Neutrophil (primary cell): ENCODE measurements around the gene DNTTIP2.

ENCODE experiments used
- H3K27ac ChIP-seq: fragments of 200-600 bp; sonication (generic); 2 replicates; pipeline ENCODE4 v1.5.1; 2016; ENCODE audit warnings: mild to moderate bottlenecking, moderate library complexity
- H3K27me3 ChIP-seq: fragments of 200-600 bp; sonication (generic); 2 replicates; pipeline ENCODE4 v1.6.0; 2016; ENCODE audit warnings: mild to moderate bottlenecking
- H3K36me3 ChIP-seq: fragments of 200-600 bp; sonication (generic); 2 replicates; pipeline ENCODE4 v1.5.1; 2017
- H3K4me1 ChIP-seq, 2 experiments: fragments of 200-600 bp in 1 of 2; sonication (generic) in 1 of 2; 1 replicate in 1 of 2; 2 replicates in 1 of 2; pipeline versions ENCODE4 v1.5.1 to v1.6.1; 2013 to 2016; ENCODE audit warnings: low read depth in 1 of 2, low read length in 1 of 2, mild to moderate bottlenecking in 1 of 2, moderate library complexity in 1 of 2; ENCODE audit not compliant: control insufficient read depth in 1 of 2, insufficient read depth in 1 of 2
- H3K4me3 ChIP-seq, 2 experiments: fragments of 200-600 bp in 1 of 2; sonication (generic) in 1 of 2; 1 replicate in 1 of 2; 2 replicates in 1 of 2; pipeline ENCODE4 v1.5.1; 2013 to 2016; ENCODE audit warnings: low read depth in 1 of 2, low read length in 1 of 2, mild to moderate bottlenecking in 1 of 2, moderate library complexity in 1 of 2
- H3K9me3 ChIP-seq: fragments of 200-600 bp; sonication (generic); 2 replicates; pipeline ENCODE4 v1.5.1; 2016
- CTCF ChIP-seq: fragments of 200-600 bp; sonication (generic); IDR thresholded peaks from 2 replicates; pipeline ENCODE4 v1.5.1; 2016; ENCODE audit warnings: antibody characterized with exemption

DNTTIP2 gene

GRCh38 chr1:93827128-93827527, 51.9 kb downstream of the DNTTIP2 start:
- TF ChIP-seq CTCF, result no peak
- peaks cover 3% of the 10 kb centered on the region for H3K27me3 ChIP-seq
- H3K36me3 ChIP-seq, result no peaks in the 10 kb centered on the region
- H3K4me1 ChIP-seq, result no peaks in the 10 kb centered on the region
- no peak overlapping the region for H3K4me3 ChIP-seq
- no peaks in the 10 kb centered on the region for H3K9me3 ChIP-seq
- H3K27ac ChIP-seq, result no peak overlapping the region

- Histone ChIP-seq H3K36me3 (no peaks in the 10 kb centered on the region), H3K4me1 (no peaks in the 10 kb centered on the region), H3K27ac (no peak overlapping the region), H3K27me3 (peaks cover 24% of the 10 kb centered on the region), H3K4me3 (no peak overlapping the region), H3K9me3 (no peaks in the 10 kb centered on the region)
- TF ChIP-seq CTCF, result no peak
Measured at GRCh38 chr1:93824834-93825233, 54.2 kb downstream of the DNTTIP2 start.

- Histone ChIP-seq H3K27ac (no peak overlapping the region), H3K4me1 (no peaks in the 10 kb centered on the region), H3K27me3 (peaks cover 44% of the 10 kb centered on the region), H3K4me3 (no peak overlapping the region), H3K36me3 (no peaks in the 10 kb centered on the region), H3K9me3 (no peaks in the 10 kb centered on the region)
- TF ChIP-seq CTCF, result no peak
Measured at GRCh38 chr1:93822730-93823425, 56.1 kb downstream of the DNTTIP2 start.

- no peak for TF ChIP-seq CTCF
- no peak overlapping the region for H3K4me3 ChIP-seq
- no peaks in the 10 kb centered on the region for H3K9me3 ChIP-seq
- H3K4me1 ChIP-seq, result peaks cover 5 to 6% of the 10 kb centered on the region in 2 experiments
- no peaks in the 10 kb centered on the region for H3K36me3 ChIP-seq
- H3K27me3 ChIP-seq, result peaks cover 55% of the 10 kb centered on the region
- H3K27ac ChIP-seq, result no peak overlapping the region
Measured at GRCh38 chr1:93821423-93822144, 57.4 kb downstream of the DNTTIP2 start.

- no peaks in the 10 kb centered on the region for H3K36me3 ChIP-seq
- H3K4me3 ChIP-seq, result no peak overlapping the region
- no peak overlapping the region for H3K27ac ChIP-seq
- H3K27me3 ChIP-seq, result peaks cover 59% of the 10 kb centered on the region
- H3K9me3 ChIP-seq, result no peaks in the 10 kb centered on the region
- no peak for TF ChIP-seq CTCF
- peaks cover 6 to 10% of the 10 kb centered on the region in 2 experiments for H3K4me1 ChIP-seq
Measured at GRCh38 chr1:93820554-93821422, 58.2 kb downstream of the DNTTIP2 start.
